Measurements from ENCODE around the gene RNF144B.
"Not testable (repeated sequence)": the region's sequence is repeated elsewhere in the genome, so short reads cannot be mapped to it uniquely, and the experiment has no call there.

Gene RNF144B

GRCh38 chr6:18404965-18405364 is 17.8 kb downstream of the RNF144B start:
- DNase-seq (ENCODE audit: extremely low spot score, insufficient read length, low read depth); FAIRE-seq: not testable (repeated sequence)

GRCh38 chr6:18405477-18406293 is 18.5 kb downstream of the RNF144B start:
- no peak for FAIRE-seq
- DNase-seq (ENCODE audit: extremely low spot score, insufficient read length, low read depth) = no peak

GRCh38 chr6:18406955-18407749 is 20.0 kb downstream of the RNF144B start:
- no peak for FAIRE-seq
- no peak for DNase-seq (ENCODE audit: extremely low spot score, insufficient read length, low read depth)

- DNase-seq (ENCODE audit: extremely low spot score, insufficient read length, low read depth); FAIRE-seq: not testable (repeated sequence)
Measured at GRCh38 chr6:18409602-18410001, 22.5 kb downstream of the RNF144B start.

- FAIRE-seq (no peak), DNase-seq (ENCODE audit: extremely low spot score, insufficient read length, low read depth) (no peak)
Measured at GRCh38 chr6:18410412-18410811, 23.3 kb downstream of the RNF144B start.

GRCh38 chr6:18412068-18412467 is 24.9 kb downstream of the RNF144B start:
- FAIRE-seq (no peak), DNase-seq (ENCODE audit: extremely low spot score, insufficient read length, low read depth) (no peak)

- FAIRE-seq (no peak), DNase-seq (ENCODE audit: extremely low spot score, insufficient read length, low read depth) (no peak)
Measured at GRCh38 chr6:18412644-18413043, 25.5 kb downstream of the RNF144B start.

- FAIRE-seq (no peak), DNase-seq (ENCODE audit: extremely low spot score, insufficient read length, low read depth) (no peak)
Measured at GRCh38 chr6:18413381-18413780, 26.2 kb downstream of the RNF144B start.

GRCh38 chr6:18414116-18414515 is 27.0 kb downstream of the RNF144B start:
- FAIRE-seq (no peak), DNase-seq (ENCODE audit: extremely low spot score, insufficient read length, low read depth) (no peak)

- DNase-seq (ENCODE audit: extremely low spot score, insufficient read length, low read depth) (no peak), FAIRE-seq (no peak)
Measured at GRCh38 chr6:18415207-18415606, 28.1 kb downstream of the RNF144B start.

- DNase-seq (ENCODE audit: extremely low spot score, insufficient read length, low read depth) = no peak
- no peak for FAIRE-seq
Measured at GRCh38 chr6:18415671-18416340, 28.7 kb downstream of the RNF144B start.

GRCh38 chr6:18416341-18416679 is 29.2 kb downstream of the RNF144B start:
- FAIRE-seq = no peak
- no peak for DNase-seq (ENCODE audit: extremely low spot score, insufficient read length, low read depth)

GRCh38 chr6:18420328-18420727 is 33.2 kb downstream of the RNF144B start:
- DNase-seq (ENCODE audit: extremely low spot score, insufficient read length, low read depth) = no peak
- no peak for FAIRE-seq

- no peak for FAIRE-seq
- DNase-seq (ENCODE audit: extremely low spot score, insufficient read length, low read depth) = no peak
Measured at GRCh38 chr6:18422136-18422535, 35.0 kb downstream of the RNF144B start.

- FAIRE-seq = no peak
- DNase-seq (ENCODE audit: extremely low spot score, insufficient read length, low read depth) = no peak
Measured at GRCh38 chr6:18423426-18423825, 36.3 kb downstream of the RNF144B start.

- DNase-seq (ENCODE audit: extremely low spot score, insufficient read length, low read depth) (no peak), FAIRE-seq (no peak)
Measured at GRCh38 chr6:18424201-18424600, 37.1 kb downstream of the RNF144B start.

- no peak for FAIRE-seq
- no peak for DNase-seq (ENCODE audit: extremely low spot score, insufficient read length, low read depth)
Measured at GRCh38 chr6:18425218-18425617, 38.1 kb downstream of the RNF144B start.

- DNase-seq (ENCODE audit: extremely low spot score, insufficient read length, low read depth) (no peak), FAIRE-seq (no peak)
Measured at GRCh38 chr6:18427296-18427695, 40.1 kb downstream of the RNF144B start.

GRCh38 chr6:18429655-18430297 is 42.6 kb downstream of the RNF144B start:
- no peak for FAIRE-seq
- no peak for DNase-seq (ENCODE audit: extremely low spot score, insufficient read length, low read depth)

GRCh38 chr6:18431581-18431980 is 44.4 kb downstream of the RNF144B start:
- DNase-seq (ENCODE audit: extremely low spot score, insufficient read length, low read depth) (no peak), FAIRE-seq (no peak)

Measured in GM18507 (cell line).